ENCODE measurements around the gene CDKN2C. TPM values are rescaled to one million over a fixed set of nuclear protein-coding genes. Genes with fewer than 3 reads are reported as not detected.
A peak's percentile ranks its signal among the peaks of the same experiment; 100 is the strongest.

CDKN2C gene
- total RNA-seq, 1 experiment from 2014 or later = 49.2 TPM

GRCh38 chr1:50921029-50921428 is 49.0 kb upstream of the CDKN2C start:
- H3K27ac ChIP-seq (ENCODE audit: low read length) = no peak overlapping the region
- H3K4me1 ChIP-seq (ENCODE audit: insufficient read depth, low read length) = no peaks in the 10 kb centered on the region
- no peaks in the 10 kb centered on the region for H3K9me2 ChIP-seq (replicated peaks; ENCODE audit: low read length)
- H3F3A ChIP-seq (ENCODE audit: low read length, unreplicated experiment) = no peaks in the 10 kb centered on the region
- intact Hi-C loops (cut with micrococcal nuclease) = no loop called here
- TF ChIP-seq CTCF (conservative IDR thresholded peaks at IDR 0.05; ENCODE audit: low read depth, low read length) (no peak), EZH2phosphoT487 (IDR thresholded peaks at IDR 0.05; ENCODE audit: borderline replicate concordance, low read length) (no peak), EZH2 (IDR thresholded peaks at IDR 0.05; ENCODE audit: low read length, unreplicated experiment) (no peak)
- DNase-seq = no peak
- no peak overlapping the region for H3K9ac ChIP-seq (ENCODE audit: low read length)
- H3K79me2 ChIP-seq (ENCODE audit: low read length) = peaks cover 92% of the 10 kb centered on the region
- no TSS peak for BruUV-seq (replicated peaks)
- H4K20me1 ChIP-seq (ENCODE audit: low read length) = no peaks in the 10 kb centered on the region; the same call in 1 of the 2 replicates
- ATAC-seq = no peak
- H3K9me3 ChIP-seq (ENCODE audit: low read length) = no peaks in the 10 kb centered on the region
- CTCF ChIA-PET = no interaction called here
- no peaks in the 10 kb centered on the region for H3K27me3 ChIP-seq (ENCODE audit: low read length)
- H2AFZ ChIP-seq (ENCODE audit: low read length) = no peak overlapping the region
- POLR2A ChIA-PET (ENCODE audit: unreplicated experiment) = no interaction called here
- no peaks in the 10 kb centered on the region for H3K36me3 ChIP-seq (ENCODE audit: low read depth, low read length)
- no peak overlapping the region for H3K4me3 ChIP-seq (ENCODE audit: low read length)
- H3K4me2 ChIP-seq (ENCODE audit: low read length) = no peak overlapping the region

- H3K4me2 ChIP-seq (ENCODE audit: low read length) = no peak overlapping the region
- POLR2A ChIA-PET (ENCODE audit: unreplicated experiment) = no interaction called here
- H3K4me3 ChIP-seq (ENCODE audit: low read length) = no peak overlapping the region
- no peaks in the 10 kb centered on the region for H3K9me2 ChIP-seq (replicated peaks; ENCODE audit: low read length)
- peaks cover 4% of the 10 kb centered on the region; the same call in 1 of the 2 replicates for H3K36me3 ChIP-seq (ENCODE audit: low read depth, low read length)
- intact Hi-C loops (cut with micrococcal nuclease) = no loop called here
- H4K20me1 ChIP-seq (ENCODE audit: low read length) = no peaks in the 10 kb centered on the region
- no peak overlapping the region for H3K27ac ChIP-seq (ENCODE audit: low read length)
- ATAC-seq (no peak), DNase-seq (no peak)
- BruUV-seq (replicated peaks) = no TSS peak
- H2AFZ ChIP-seq (ENCODE audit: low read length) = no peak overlapping the region
- no peaks in the 10 kb centered on the region for H3F3A ChIP-seq (ENCODE audit: low read length, unreplicated experiment)
- no peaks in the 10 kb centered on the region for H3K9me3 ChIP-seq (ENCODE audit: low read length)
- no peak overlapping the region for H3K9ac ChIP-seq (ENCODE audit: low read length)
- no peaks in the 10 kb centered on the region for H3K4me1 ChIP-seq (ENCODE audit: insufficient read depth, low read length)
- no peaks in the 10 kb centered on the region for H3K27me3 ChIP-seq (ENCODE audit: low read length)
- CTCF ChIA-PET = no interaction called here
- H3K79me2 ChIP-seq (ENCODE audit: low read length) = peaks cover 97% of the 10 kb centered on the region
- TF ChIP-seq CTCF (conservative IDR thresholded peaks at IDR 0.05; ENCODE audit: low read depth, low read length) = no peak
- no peak for TF ChIP-seq EZH2 (IDR thresholded peaks at IDR 0.05; ENCODE audit: low read length, unreplicated experiment)
- TF ChIP-seq EZH2phosphoT487 (IDR thresholded peaks at IDR 0.05; ENCODE audit: borderline replicate concordance, low read length) = no peak
Measured at GRCh38 chr1:50923564-50923963, 46.5 kb upstream of the CDKN2C start.

GRCh38 chr1:50929376-50929958 is 40.6 kb upstream of the CDKN2C start:
- BruUV-seq (replicated peaks) = no TSS peak
- ChIA-PET POLR2A (ENCODE audit: unreplicated experiment) (interaction anchor here (0.6 kb wide), 1 partner anchor 133 kb away, joined by 4 read pairs; no protein-coding TSS in a partner anchor), CTCF (interaction anchor here (0.5 to 1.8 kb wide), 7 partner anchors 19 to 155 kb away, joined by 3 to 10 read pairs (median 3); partner anchors contain the start of gene FAF1)
- Histone ChIP-seq H3K4me3 (ENCODE audit: low read length) (no peak overlapping the region), H2AFZ (ENCODE audit: low read length) (no peak overlapping the region), H3K4me1 (ENCODE audit: insufficient read depth, low read length) (no peaks in the 10 kb centered on the region), H3K79me2 (ENCODE audit: low read length) (peaks cover 84% of the 10 kb centered on the region), H3K27me3 (ENCODE audit: low read length) (no peaks in the 10 kb centered on the region), H3K9me3 (ENCODE audit: low read length) (no peaks in the 10 kb centered on the region), H3F3A (ENCODE audit: low read length, unreplicated experiment) (no peaks in the 10 kb centered on the region), H3K9ac (ENCODE audit: low read length) (no peak overlapping the region), H3K27ac (ENCODE audit: low read length) (no peak overlapping the region), H3K36me3 (ENCODE audit: low read depth, low read length) (peaks cover 8% of the 10 kb centered on the region), H3K4me2 (ENCODE audit: low read length) (no peak overlapping the region), H4K20me1 (ENCODE audit: low read length) (peaks cover 10% of the 10 kb centered on the region), H3K9me2 (replicated peaks; ENCODE audit: low read length) (no peaks in the 10 kb centered on the region)
- intact Hi-C loops (cut with micrococcal nuclease) = loop anchor here (1.0 to 5.0 kb wide), 3 partner anchors 118 to 260 kb away; no protein-coding TSS in a partner anchor
- TF ChIP-seq EZH2phosphoT487 (IDR thresholded peaks at IDR 0.05; ENCODE audit: borderline replicate concordance, low read length) (no peak), CTCF (conservative IDR thresholded peaks at IDR 0.05; ENCODE audit: low read depth, low read length) (peak; percentile 78)
- peak; percentile 64 for DNase-seq
- no peak for ATAC-seq
